Measurements from ENCODE around the gene PRKACB.
"Not testable (repeated sequence)": the region's sequence is repeated elsewhere in the genome, so short reads cannot be mapped to it uniquely, and the experiment has no call there.

The PRKACB gene

GRCh38 chr1:84269306-84269705 lies 125.2 kb downstream of the PRKACB start:
- no peak for DNase-seq (ENCODE audit: low read depth)

- no peak for DNase-seq (ENCODE audit: low read depth)
Observed at GRCh38 chr1:84271441-84272151, 127.5 kb downstream of the PRKACB start.

- DNase-seq (ENCODE audit: low read depth), result no peak
Observed at GRCh38 chr1:84272401-84272800, 128.3 kb downstream of the PRKACB start.

GRCh38 chr1:84277343-84278059 lies 133.4 kb downstream of the PRKACB start:
- no peak for DNase-seq (ENCODE audit: low read depth)

GRCh38 chr1:84278905-84279304 lies 134.8 kb downstream of the PRKACB start:
- DNase-seq (ENCODE audit: low read depth), result no peak

- no peak for DNase-seq (ENCODE audit: low read depth)
Observed at GRCh38 chr1:84280912-84281311, 136.8 kb downstream of the PRKACB start.

GRCh38 chr1:84282780-84283333 lies 138.8 kb downstream of the PRKACB start:
- no peak for DNase-seq (ENCODE audit: low read depth)

GRCh38 chr1:84283381-84283780 lies 139.3 kb downstream of the PRKACB start:
- no peak for DNase-seq (ENCODE audit: low read depth)

GRCh38 chr1:84286071-84286470 lies 142.0 kb downstream of the PRKACB start:
- DNase-seq (ENCODE audit: low read depth), result no peak

GRCh38 chr1:84287389-84287788 lies 143.3 kb downstream of the PRKACB start:
- DNase-seq (ENCODE audit: low read depth), result not testable (repeated sequence)

All from T-helper 22 cell (primary cell).